PC-3 (cell line): Measurements from ENCODE around the gene MAP2K5.

Source experiments
- CTCF ChIP-seq: fragments of 300-600 bp; sonication (generic); conservative IDR thresholded peaks from 2 replicates; pipeline ENCODE4 v1.5.1; 2017; ENCODE audit warnings: antibody characterized with exemption, low read depth, mild to moderate bottlenecking, low read length
- EZH2 ChIP-seq: fragments of 300-600 bp; sonication (generic); IDR thresholded peaks from one replicate; pipeline ENCODE4 v1.6.1; 2017; ENCODE audit warnings: antibody characterized with exemption, mild to moderate bottlenecking, low read length; ENCODE audit not compliant: unreplicated experiment

GRCh38 chr15:67652586-67652985 lies 110.1 kb downstream of the MAP2K5 start:
- TF ChIP-seq CTCF (no peak), EZH2 (no peak)
